ENCODE measurements around the gene TEX9. TPM values are rescaled to one million over a fixed set of nuclear protein-coding genes. Genes with fewer than 3 reads are reported as not detected.
A peak's percentile ranks its signal among the peaks of the same experiment; 100 is the strongest.

Gene TEX9
- polyA plus RNA-seq, 1 donor (not counting 4 experiments of a cell fraction or from before 2014, with no cell fraction given): 3.4 TPM

DNA sequence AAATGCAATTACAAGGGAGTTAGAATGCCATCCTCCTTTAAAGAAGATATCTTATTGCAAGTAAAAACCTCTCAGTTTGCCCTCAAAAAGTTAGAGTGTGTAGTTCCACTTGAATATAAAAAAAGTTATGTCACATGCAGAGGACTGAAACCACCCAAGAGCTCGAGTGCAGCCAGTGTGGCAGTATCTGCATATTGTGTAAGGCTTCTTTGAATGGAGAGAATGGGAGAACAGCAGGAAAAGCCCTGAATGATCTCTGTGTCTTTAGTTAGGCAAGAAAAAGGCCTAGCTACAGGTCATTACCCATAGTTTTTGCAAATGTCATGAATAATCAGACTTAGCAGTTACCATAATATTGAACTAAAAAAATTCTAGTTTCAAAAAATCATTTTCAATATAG, 13.9 kb upstream of the TEX9 start:
- Histone ChIP-seq H3K4me3 (ENCODE audit: control insufficient read depth in 2 of 3, extremely low read depth in 1 of 3, insufficient read depth in 2 of 3, low read depth in 1 of 3, low read length in 3 of 3) (no peak overlapping the region), H4K20me1 (ENCODE audit: control insufficient read depth, extremely low read depth, insufficient read depth, low read length) (no peaks in the 10 kb centered on the region), H3K4me2 (ENCODE audit: control insufficient read depth, extremely low read depth, insufficient read depth, low read depth, low read length) (no peak overlapping the region), H3K79me2 (ENCODE audit: control insufficient read depth, insufficient read depth, low read length) (no peaks in the 10 kb centered on the region), H3K4me1 (ENCODE audit: control insufficient read depth, extremely low read depth, insufficient read depth, low read length) (peaks cover 4% of the 10 kb centered on the region), H3K9me3 (ENCODE audit: control insufficient read depth, low read depth, low read length) (no peaks in the 10 kb centered on the region), H3K9me1 (ENCODE audit: control insufficient read depth, extremely low read depth, insufficient read depth, low read length) (no peaks in the 10 kb centered on the region), H3K27me3 (ENCODE audit: control insufficient read depth, extremely low read depth, insufficient read depth, low read length) (no peaks in the 10 kb centered on the region), H2AFZ (ENCODE audit: control insufficient read depth, low read length) (no peak overlapping the region), H3K27ac (ENCODE audit: control insufficient read depth, insufficient read depth, low read length) (no peak overlapping the region), H3K36me3 (ENCODE audit: control insufficient read depth in 2 of 2, extremely low read depth in 1 of 2, insufficient read depth in 2 of 2, low read length in 2 of 2) (no peaks in the 10 kb centered on the region), H3K9ac (ENCODE audit: control insufficient read depth, extremely low read depth, insufficient read depth, low read length) (no peak overlapping the region)
- DNase-seq (ENCODE audit: low read depth, low spot score): no peak
- no peak for TF ChIP-seq EZH2 (IDR thresholded peaks at IDR 0.05; ENCODE audit: low read length)
- TF ChIP-seq, protein P1, sequence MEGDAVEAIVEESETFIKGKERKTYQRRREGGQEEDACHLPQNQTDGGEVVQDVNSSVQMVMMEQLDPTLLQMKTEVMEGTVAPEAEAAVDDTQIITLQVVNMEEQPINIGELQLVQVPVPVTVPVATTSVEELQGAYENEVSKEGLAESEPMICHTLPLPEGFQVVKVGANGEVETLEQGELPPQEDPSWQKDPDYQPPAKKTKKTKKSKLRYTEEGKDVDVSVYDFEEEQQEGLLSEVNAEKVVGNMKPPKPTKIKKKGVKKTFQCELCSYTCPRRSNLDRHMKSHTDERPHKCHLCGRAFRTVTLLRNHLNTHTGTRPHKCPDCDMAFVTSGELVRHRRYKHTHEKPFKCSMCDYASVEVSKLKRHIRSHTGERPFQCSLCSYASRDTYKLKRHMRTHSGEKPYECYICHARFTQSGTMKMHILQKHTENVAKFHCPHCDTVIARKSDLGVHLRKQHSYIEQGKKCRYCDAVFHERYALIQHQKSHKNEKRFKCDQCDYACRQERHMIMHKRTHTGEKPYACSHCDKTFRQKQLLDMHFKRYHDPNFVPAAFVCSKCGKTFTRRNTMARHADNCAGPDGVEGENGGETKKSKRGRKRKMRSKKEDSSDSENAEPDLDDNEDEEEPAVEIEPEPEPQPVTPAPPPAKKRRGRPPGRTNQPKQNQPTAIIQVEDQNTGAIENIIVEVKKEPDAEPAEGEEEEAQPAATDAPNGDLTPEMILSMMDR (optimal IDR thresholded peaks at IDR 0.05 in 1 of 3, IDR thresholded peaks at IDR 0.05 in 1 of 3, conservative IDR thresholded peaks at IDR 0.05 in 1 of 3; ENCODE audit: extremely low read depth in 1 of 3, insufficient read depth in 2 of 3, low read length in 3 of 3): no peak
- dilution Hi-C loops (cut with MboI; ENCODE audit: extremely low pct_ligation_motif_present, low sequenced_read_pairs): no loop called here
- FAIRE-seq: no peak

DNA sequence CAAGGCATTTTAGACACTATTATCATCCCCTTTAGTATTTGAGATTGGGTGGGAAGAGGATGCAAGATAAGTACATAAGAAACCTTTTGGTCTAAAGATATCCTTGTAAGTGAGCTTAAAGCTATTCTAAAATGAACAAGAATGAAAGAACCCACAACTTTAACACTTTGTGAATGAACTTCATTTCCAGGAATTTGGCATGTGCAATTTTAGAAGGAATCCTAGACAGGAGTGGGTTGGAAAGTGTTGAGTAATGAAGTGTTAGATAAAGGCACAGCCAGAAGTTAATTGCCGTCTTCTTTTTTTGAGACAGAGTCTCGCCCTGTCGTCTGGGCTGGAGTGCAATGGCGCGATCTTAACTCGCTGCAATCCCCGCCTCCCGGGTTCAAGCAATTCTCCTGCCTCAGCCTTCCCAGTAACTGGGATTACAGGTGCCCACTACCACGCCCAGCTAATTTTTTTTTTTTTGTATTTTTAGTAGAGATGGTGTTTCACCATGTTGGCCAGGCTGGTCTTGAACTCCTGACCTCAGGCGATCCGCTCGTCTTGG, 13.2 kb upstream of the TEX9 start:
- no peaks in the 10 kb centered on the region for H3K9me1 ChIP-seq (ENCODE audit: control insufficient read depth, extremely low read depth, insufficient read depth, low read length)
- peak; percentile 26 for FAIRE-seq
- H3K9ac ChIP-seq (ENCODE audit: control insufficient read depth, extremely low read depth, insufficient read depth, low read length): no peak overlapping the region
- no peak overlapping the region for H3K4me2 ChIP-seq (ENCODE audit: control insufficient read depth, extremely low read depth, insufficient read depth, low read depth, low read length)
- no peaks in the 10 kb centered on the region for H3K27me3 ChIP-seq (ENCODE audit: control insufficient read depth, extremely low read depth, insufficient read depth, low read length)
- no peaks in the 10 kb centered on the region for H3K9me3 ChIP-seq (ENCODE audit: control insufficient read depth, low read depth, low read length)
- H3K79me2 ChIP-seq (ENCODE audit: control insufficient read depth, insufficient read depth, low read length): no peaks in the 10 kb centered on the region
- no peak overlapping the region for H3K4me3 ChIP-seq (ENCODE audit: control insufficient read depth in 2 of 3, extremely low read depth in 1 of 3, insufficient read depth in 2 of 3, low read depth in 1 of 3, low read length in 3 of 3)
- no peaks in the 10 kb centered on the region for H4K20me1 ChIP-seq (ENCODE audit: control insufficient read depth, extremely low read depth, insufficient read depth, low read length)
- no peak for DNase-seq (ENCODE audit: low read depth, low spot score)
- no peak overlapping the region for H3K27ac ChIP-seq (ENCODE audit: control insufficient read depth, insufficient read depth, low read length)
- TF ChIP-seq, protein P1 (optimal IDR thresholded peaks at IDR 0.05 in 1 of 3, IDR thresholded peaks at IDR 0.05 in 1 of 3, conservative IDR thresholded peaks at IDR 0.05 in 1 of 3; ENCODE audit: extremely low read depth in 1 of 3, insufficient read depth in 2 of 3, low read length in 3 of 3): no peak
- no peak for TF ChIP-seq EZH2 (IDR thresholded peaks at IDR 0.05; ENCODE audit: low read length)
- dilution Hi-C loops (cut with MboI; ENCODE audit: extremely low pct_ligation_motif_present, low sequenced_read_pairs): no loop called here
- H3K36me3 ChIP-seq (ENCODE audit: control insufficient read depth in 2 of 2, extremely low read depth in 1 of 2, insufficient read depth in 2 of 2, low read length in 2 of 2): no peaks in the 10 kb centered on the region
- H2AFZ ChIP-seq (ENCODE audit: control insufficient read depth, low read length): no peak overlapping the region
- peaks cover 2% of the 10 kb centered on the region for H3K4me1 ChIP-seq (ENCODE audit: control insufficient read depth, extremely low read depth, insufficient read depth, low read length)
